Stimulated activated CD8-positive, alpha-beta memory T cell treated with anti-CD3 and anti-CD28 coated beads, Interleukin-12 subunit alpha, Interleukin-12 subunit beta, amount 100 ng/mL, for 24 hours (primary cell): ENCODE results near the gene AKTIP.
"Not testable (repeated sequence)": the region's sequence is repeated elsewhere in the genome, so short reads cannot be mapped to it uniquely, and the experiment has no call there.

Experiments
- DNase-seq: peaks from one replicate; pipeline ENCODE4 v3.0.0-alpha.2; 2020; ENCODE audit errors: extremely low read depth

Gene AKTIP

DNA sequence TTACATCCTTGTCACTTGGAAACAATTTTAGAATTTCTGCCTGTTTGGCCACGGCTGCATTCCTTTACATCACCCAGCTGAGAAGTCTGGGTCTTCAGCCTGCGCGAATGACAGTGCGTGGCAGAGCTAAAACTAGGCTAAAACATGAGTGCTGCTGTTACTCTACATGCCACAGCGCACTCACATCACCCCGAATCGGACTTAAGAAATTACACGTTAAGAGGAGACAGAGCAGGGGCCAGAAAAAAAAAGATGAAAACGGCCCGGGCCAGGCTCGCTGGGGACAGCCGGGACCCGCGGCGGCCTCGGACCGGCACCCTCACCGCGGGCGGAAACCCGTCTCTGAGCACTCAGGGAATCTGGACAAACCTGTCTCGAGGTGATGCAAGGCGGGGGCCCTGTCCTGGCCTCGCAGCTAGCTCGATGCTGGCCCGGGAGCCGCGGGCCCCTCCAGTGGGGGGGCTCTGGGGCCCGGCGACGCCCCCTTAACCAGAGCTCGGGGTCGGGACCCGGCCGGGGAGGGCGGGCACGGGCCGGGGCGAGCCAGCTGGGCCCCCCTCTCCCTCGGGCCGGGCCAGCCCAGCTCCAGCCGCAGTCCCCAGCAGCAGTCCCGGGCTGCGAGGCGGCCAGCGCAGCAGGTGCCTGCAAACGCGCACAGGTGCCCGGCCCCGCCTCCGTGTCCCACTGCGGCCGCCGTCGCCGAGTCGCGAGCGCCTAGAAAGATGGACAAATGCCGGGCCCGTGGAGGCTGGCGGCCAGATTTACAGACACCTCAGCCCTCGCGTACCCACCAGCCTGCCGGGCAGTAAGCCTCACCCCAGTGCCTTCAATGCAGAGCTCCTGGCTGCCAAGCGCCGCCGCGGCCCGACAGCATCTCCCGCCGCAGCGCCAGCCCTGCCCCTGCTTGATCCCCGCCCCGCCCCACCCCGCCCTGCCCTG is at the start of gene AKTIP:
Gene AKTIP (minus strand): TSS at position 879 of the 939 bp plus-strand sequence. CDS start 2,950 bp downstream, outside the sequence.
- no peak for DNase-seq

DNA sequence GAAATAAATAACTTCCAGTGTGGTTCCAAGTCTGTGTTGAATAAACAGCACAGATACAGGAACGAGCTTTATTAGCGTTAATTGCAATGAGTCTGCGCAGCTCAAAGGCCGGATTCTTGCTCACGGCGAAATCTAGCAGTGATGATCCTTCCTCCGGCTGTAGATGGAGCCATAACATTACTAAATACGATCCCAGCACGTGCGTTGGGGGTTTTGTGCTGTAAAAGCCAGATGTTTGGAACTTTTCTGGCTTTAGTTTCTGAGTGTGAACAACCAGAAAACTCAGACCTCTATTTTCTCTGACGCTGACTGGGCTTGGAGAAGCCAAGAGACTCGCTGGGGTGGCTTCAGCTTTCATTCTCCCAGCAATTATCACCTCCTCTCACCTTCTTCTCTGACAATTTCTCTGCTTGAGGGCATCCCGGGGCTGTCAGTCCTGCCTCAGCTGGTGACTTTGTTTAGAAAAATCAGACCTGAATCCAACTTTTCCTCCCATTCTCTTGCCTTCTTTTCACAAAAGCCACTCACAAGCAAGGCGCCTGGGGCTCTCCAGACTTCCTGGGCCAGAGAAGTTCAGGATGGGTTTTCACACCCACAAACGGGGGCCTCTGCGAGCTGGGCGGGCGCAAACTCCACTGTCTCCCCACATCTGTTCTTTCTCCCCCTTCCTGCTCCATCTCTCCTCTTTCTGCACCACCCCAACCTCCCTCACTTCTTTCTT is 47.1 kb upstream of the AKTIP start:
- DNase-seq, result no peak

- no peak for DNase-seq
Observed at GRCh38 chr16:53546988-53547391, 44.0 kb upstream of the AKTIP start.

DNA sequence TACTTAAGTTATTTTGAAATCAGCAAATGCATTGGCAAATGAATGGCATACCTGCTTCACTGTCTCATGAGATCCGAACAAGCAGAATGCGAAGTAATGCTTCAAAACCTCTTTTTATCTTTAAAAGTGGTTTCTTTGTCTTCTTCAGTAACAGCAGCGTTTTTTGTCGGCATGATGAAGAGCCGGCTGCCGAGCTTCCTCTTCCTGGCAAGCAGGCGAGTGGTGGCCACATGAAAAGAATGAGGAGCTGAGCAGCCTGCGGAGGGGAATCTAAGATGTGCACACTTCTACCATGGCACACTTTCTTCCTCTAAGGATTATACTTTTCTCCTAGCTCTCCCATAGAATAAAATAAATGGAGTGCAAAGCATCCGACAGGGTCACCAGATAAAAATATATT is 42.4 kb upstream of the AKTIP start:
- no peak for DNase-seq

GRCh38 chr16:53542283-53542682 is 39.3 kb upstream of the AKTIP start:
- no peak for DNase-seq

DNA sequence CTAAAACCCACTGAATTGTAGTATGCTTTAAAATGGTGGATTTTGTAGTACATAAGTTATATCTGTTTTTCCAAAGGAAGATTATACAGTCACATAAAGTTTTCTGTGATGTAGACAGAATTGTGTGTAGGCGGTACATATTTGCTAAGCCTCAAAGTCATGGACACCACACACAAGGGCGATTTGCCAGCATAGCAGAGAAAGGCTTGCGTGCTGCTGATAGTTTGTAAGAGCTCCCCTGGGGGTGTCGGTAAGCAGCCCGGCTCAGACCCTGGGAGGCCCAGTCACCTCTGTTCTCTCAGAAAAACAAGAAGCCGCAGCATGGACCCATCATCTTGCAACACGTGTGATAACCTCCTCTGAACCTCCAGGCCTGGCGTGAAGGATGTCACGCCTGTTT is 38.3 kb upstream of the AKTIP start:
- DNase-seq, result no peak

GRCh38 chr16:53539759-53540718 is 37.0 kb upstream of the AKTIP start:
- not testable (repeated sequence) for DNase-seq

DNA sequence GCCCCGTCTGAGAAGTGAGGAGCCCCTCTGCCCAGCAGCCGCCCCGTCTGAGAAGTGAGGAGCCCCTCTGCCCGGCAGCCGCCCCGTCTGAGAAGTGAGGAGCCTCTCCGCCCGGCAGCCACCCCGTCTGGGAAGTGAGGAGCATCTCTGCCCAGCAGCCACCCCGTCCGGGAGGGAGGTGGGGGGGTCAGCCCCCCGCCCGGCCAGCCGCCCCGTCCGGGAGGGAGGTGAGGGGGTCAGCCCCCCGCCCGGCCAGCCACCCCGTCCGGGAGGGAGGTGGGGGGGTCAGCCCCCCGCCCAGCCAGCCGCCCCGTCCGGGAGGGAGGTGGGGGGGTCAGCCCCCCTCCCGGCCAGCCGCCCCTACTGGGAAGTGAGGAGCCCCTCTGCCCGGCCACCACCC is 36.3 kb upstream of the AKTIP start:
- DNase-seq, result not testable (repeated sequence)

GRCh38 chr16:53537626-53538025 is 34.6 kb upstream of the AKTIP start:
- no peak for DNase-seq

GRCh38 chr16:53534206-53534605 is 31.2 kb upstream of the AKTIP start:
- DNase-seq, result no peak

- no peak for DNase-seq
Observed at GRCh38 chr16:53530741-53531140, 27.7 kb upstream of the AKTIP start.

DNA sequence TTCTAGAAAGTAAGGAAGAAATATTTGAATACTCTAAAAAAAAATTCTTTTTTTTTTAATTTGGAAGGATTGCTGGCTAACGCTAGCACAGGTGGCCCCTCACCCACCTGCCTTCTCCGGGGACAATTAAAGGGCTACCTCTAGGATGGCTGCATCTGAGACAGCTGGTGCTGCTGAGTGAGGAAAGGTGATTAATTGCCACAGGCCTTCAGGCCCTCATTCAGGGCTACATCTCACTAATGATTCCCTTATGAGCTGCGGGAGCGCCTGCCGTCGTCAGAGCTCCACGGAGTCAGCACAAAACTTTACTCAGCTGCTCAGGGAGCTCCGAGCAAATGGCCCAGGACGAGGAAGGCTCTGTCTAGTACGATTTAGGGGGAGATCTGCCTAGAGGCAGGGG is 27.0 kb upstream of the AKTIP start:
- no peak for DNase-seq

- no peak for DNase-seq
Observed at GRCh38 chr16:53529513-53529912, 26.5 kb upstream of the AKTIP start.

DNA sequence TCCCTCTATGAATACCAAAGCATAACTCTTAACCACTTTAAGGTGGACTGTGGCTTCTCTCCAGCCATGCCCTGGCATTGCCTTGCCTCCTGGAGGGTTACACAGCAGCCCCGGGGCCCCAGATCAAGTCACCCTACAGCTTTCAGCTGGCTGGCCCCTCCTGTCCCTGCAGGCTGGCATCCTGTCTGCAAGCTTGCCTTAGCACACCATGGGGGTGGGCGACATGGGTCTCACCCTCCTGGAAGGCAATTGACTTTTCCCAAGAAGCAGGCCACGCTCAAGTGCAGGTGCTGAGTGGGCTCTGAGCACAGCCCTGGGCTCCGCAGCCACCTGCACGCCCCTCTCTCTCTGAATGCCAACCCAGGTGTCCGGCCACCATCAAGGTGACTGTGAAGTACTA is 25.8 kb upstream of the AKTIP start:
- DNase-seq, result no peak

DNA sequence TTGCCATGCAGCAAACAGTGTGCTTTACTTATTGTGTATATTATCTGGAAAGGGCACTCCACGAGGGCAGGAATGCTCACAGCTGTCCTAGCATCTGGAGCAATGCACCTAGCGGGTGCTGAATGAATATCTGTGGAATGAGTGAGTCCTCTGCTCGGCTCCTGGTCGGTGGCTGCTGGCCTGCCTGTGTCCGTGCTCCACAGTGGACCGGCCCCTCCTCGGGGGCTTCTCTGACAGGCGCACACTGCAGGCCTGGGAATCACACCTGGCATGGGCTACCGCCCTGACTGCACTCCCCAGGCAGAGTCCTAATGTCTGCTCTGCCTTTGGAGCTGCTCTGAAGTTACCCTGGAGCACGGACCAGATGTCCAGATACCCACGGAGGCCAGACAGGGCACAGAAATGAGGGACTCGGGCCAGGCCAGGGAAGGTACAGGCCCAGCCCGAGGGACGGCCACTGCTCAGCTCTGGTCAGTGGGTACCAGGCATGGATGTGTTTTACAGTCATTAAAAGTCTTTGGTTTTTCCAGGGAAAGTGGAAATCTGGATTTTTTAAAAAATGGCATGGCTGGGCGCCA is 21.1 kb upstream of the AKTIP start:
- DNase-seq, result no peak

DNA sequence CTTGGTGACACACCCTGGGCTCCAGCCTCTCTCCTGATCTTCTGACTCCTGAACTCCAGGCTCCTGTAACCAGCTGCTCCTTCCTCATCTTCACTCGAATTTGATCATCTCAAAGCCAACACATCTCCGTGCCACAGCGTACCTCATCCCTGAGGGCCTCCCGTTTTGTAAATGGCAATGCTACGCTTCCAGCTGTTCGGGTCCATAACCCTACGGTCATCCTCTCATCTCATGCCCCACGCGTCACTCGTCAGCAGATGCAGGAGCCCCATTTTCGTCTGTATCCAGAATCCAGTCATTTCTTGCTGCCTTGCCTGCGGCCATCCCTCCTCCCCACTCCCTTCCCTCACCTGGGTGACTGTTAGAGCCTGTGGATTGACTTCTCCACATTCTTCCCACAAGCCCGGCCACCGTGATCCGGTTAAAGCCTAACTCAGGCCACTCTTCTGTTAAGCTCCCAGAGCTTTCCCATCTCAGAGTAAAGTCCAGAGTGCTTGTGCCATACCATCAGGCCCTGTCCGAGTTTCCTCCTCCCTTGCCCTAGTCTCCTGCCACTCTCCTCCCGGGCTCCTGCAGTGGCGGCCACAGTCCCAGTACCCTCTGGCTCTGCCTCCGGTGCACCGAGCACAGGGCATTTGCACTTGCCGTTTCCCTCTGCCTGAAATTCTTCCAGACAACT is 20.3 kb upstream of the AKTIP start:
- DNase-seq, result no peak

- DNase-seq, result no peak
Observed at GRCh38 chr16:53519417-53520091, 16.5 kb upstream of the AKTIP start.

GRCh38 chr16:53518550-53519416 is 15.8 kb upstream of the AKTIP start:
- DNase-seq, result no peak

GRCh38 chr16:53517851-53518250 is 14.8 kb upstream of the AKTIP start:
- no peak for DNase-seq
